ENCODE data around the gene MBD6.

MBD6 gene

DNA sequence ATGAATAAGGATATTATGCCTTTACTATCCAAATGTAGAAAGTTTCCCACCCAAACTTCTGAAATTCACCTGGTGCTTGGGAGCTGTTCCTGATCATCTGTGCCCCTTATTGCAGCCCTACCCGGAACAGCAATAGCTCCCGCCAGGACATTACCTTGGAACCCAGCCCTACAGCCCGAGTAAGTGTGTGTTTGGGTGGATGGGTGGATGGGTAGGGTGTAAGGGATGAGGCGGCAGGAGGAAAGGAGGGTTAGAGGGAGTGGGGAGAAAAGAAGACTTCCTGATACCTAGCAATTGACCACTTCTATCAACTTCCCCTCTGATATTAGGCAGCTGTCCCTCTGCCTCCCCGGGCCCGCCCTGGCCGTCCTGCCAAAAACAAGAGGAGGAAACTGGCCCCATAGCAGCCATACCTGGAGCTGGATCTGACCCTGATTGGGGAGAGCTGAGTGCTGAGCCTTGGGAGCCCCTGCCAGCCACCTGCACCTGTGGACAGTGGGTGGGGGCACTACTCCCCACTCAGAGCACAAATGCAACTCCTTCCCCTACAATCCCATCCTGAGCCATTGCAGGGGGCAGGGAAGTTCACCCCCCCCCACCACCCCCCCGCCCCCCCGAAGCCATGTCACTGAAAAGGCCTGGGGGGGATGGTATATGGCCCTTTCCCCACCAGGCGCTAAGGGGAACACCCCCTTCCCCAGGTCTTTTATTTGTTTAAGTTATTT lies 6.4 kb downstream of the MBD6 start:
- no peak for DNase-seq (ENCODE audit: low spot score)

DNA sequence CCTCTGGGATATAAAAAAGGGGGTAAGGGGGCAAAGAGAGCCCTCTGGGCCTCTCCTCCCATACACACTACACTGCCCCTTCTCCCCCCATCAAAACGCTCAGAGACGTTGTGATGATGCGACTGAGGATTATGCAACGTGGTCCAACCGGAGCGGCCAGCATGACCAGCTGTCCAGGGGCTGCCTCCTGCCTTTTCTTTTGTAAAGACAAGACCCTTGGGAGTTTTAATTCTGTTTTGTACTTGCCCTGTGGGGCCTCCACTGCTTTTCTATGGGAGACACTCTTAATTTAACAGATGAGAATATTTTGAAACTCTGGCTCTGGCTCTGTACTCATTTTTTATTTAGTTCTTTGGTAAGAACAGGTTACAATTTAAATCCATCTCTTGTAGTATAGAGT lies 7.2 kb downstream of the MBD6 start:
- no peak for DNase-seq (ENCODE audit: low spot score)

DNA sequence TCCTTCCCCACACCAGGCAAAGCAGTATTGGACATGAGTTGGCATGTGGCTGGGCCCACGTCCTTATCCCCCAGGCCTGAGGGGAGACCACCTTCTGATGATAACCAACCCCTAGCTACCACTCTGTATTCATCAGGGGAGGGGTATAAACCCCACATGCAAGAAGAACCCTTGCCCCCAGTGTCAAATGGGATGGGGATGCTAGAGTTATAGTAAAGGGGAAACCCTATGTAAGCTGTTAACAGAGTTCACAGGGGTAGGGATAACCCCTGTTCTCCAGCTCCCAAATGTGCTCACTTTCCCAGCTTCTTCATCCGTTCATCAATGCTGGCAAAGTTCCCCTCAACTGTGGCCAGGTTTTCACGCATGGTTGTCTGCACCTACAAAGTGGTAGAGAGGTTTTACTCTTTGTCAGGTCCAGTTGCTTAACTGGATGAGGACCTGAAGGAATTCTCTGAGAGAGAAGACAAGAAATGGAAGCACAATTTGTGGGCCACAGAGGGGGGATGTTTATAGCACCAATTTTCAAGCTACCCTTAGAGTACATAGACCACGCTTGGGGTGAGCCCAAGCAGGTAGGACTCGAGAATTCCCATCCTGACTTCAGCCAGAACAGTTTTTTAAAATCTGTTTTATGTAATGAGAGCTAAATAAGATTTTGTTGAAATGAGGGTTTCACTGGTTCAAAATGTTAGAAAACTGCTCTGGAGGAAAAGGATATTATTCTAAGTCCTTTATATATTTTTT lies 7.9 kb downstream of the MBD6 start:
- DNase-seq (ENCODE audit: low spot score): no peak

DNA sequence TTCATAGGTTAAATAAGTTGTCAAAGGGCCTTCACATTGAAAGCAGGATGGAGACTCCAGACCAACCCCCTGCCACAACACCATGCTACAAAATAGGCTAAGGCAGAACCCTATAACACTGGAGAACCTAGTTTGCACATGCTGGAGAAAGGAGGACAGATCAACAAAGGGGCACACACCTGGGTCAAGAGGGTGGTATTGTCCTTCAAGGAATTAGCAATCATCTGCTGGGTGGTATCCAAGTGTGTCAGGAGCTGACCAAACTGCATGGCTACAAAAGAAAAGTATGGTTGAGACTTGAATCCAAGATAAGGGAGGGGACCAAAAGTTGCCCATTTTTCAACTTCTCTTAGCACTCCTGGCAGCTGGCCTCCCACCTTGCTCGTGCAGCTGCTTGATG lies 9.2 kb downstream of the MBD6 start:
- no peak for DNase-seq (ENCODE audit: low spot score)

DNA sequence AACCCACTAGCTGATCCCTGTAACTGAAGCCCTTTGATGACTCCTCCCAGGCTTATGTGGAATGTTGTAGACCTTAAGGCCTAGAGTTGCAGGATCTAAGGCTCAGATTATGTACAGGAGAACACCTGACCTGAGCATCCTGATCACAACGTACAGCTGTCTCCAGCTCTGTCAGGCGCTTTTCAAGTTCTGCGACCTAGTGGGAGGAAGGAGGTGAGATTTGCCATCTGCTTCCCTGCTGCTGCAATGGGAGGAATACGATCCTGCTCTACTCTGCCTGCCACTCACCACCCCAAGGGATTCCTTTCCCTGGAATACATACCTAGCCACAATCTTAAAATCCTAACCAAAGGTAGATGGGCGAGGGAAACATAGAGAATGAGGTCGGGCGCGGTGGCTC lies 10.5 kb downstream of the MBD6 start:
- no peak for DNase-seq (ENCODE audit: low spot score)

DNA sequence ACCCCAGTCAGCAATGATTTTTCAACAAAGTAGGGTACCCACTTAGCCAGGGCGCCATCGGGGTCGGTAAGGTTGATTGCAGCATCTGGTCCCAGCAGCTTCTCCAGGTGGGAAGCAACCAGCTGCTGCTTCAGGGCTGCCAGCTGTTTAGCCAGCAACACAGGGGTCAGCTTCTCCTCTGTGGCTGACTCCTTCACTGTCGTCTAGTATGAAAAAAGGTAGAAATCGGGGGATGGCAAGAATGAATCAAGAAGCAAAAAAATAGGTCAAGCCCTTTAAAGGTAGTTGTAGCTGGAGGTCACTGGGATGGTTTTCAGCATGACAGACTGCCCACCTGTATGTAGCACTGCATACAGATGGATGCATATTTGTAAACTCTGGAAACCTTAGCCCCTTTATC lies 11.6 kb downstream of the MBD6 start:
- no peak for DNase-seq (ENCODE audit: low spot score)

DNA sequence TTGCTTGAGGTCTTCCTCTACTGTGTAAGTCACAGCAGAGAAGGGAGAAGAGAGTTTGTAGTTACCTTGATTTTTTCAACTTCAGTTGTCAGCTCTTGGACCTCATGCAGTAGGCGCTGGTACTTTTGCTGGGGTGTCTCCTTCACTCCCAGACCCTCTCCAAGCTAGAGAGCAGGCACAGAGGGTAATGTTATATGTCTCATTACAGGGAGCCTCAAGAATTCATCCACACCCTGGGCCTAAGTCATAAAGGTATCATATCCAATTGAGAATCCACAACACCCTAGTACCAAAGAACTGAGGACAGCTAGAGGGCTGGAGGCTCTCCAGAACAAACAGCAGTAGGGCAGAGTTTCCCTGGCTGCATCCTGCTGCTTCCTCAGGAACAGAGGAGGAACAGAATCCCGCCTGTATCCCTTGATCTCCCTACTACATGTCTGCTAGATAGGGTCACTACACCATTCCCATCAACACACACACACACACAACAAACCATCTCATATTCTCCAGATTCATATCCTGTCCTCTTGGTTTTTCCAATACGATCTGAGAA lies 12.4 kb downstream of the MBD6 start:
- DNase-seq (ENCODE audit: low spot score): no peak

DNA sequence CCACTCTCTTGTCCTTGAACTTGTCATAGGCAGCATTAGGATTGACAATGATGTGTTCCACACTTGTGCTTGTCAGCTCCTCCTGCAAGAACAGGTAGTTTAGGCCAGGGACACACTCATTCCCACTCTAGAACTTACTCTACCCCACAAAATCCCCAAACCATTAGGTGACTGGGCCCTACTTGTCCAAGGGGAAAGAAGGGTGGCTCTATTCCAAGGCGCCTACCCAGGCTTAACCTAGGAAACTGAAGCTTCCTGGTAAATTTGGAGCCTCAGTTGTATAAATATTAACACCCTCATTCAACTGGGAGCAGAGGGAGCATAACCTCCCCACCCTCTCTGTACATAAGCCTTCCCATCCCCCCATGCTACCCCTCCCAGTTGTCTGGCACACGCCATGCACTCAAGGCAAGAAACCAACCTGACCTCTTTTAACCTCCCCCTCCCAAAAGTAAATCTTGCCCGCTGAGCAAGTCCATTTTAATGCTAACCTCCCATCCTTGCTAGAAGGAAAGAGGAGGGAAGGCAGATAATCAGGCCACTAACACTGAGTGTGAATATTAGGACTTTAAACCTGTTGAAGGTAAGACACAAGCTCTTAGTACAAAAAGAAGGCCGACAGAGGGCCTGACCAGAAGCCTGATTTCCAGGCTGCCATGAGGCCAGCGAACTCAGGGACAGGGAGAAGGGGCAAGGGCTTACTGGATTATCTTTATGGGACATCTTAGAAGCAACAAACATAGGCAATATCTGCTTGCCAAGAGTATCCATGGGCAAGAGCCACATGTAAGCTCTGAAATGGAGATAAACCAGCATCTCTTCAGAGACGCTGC lies 13.4 kb downstream of the MBD6 start:
- no peak for DNase-seq (ENCODE audit: low spot score)

DNA sequence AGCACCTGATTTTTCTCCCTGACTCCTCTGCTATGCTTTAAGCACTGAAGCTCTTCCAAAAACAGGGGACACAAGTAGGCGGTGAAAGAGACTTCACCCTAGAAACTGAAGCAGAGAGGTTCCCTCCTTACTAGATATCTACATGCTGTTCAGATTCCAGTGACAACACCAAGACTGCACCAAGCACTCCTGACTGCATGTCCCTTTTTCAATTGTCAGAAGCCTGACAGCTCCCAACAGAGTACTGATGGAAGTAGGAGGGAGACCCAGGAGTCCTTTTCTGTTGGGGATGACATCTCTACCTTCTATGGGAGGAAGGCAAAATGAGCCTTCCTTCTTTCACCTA lies 13.9 kb downstream of the MBD6 start:
- DNase-seq (ENCODE audit: low spot score): no peak

DNA sequence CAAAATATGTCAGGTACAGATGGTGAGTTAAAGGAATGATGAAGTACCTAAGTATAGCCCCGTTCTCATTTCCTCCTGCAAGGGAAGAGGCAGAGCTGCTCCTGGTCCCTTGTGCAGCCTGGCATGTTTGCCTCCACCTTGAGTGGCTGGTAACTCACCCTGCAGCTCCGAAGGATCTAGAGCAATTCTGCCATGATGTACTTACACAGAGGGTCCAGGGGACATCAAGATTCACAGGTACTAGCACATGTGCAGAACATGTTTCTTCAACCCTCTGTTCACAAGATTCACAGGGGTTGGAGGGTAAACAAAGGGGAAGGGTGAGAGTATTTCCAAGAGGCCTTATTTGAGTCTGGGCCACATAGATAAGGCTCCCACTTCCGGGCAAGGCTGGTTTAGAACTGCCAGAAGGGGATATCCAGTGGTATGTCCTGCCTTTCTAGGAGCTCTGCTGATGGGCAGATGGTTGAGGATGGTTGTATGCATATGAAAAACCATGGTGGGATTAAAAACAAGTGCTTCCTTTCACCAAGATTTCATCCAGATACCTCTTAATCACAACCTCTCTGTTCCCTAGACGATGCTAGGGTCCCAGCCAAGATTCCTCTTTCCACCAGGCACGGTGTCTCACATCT lies 16.6 kb downstream of the MBD6 start:
- DNase-seq (ENCODE audit: low spot score): no peak

DNA sequence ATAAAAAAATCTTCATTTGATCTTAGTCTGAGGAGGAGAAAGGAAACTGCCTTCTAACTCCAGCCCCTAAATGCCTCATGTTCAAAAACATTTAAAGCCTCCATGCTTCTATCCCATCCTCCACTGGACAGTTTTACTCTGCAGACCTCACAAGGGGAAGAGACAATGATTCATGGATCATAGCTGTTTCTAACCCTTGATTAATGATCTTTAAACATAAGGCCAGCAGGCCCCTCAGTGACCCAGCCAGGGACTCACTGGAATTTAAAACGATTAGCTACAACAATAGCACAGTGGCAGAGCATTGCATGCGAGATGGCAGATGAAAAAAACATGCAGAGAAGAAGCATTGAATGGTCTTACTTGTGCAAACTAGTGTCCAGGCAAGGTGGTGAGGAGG lies 18.4 kb downstream of the MBD6 start:
- DNase-seq (ENCODE audit: low spot score): no peak

DNA sequence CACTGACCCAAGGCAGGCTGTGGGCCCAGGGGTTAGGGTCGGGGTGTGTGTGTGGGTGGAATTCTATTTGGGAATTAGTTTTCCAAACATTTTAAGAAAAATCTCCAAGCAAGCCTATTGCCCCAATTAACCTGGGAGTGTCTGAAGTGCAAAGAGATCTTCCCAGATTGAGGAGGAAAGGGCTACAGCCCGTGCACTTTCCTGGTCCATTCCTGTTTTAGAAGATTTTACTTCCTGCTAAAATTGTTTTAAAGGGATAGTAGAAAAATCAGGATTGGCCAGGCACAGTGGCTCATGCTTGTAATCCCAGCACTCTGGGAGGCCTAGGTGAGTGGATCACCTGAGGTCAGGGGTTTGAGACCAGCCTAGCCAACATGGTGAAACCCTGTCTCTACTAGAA lies 19.1 kb downstream of the MBD6 start:
- no peak for DNase-seq (ENCODE audit: low spot score)

DNA sequence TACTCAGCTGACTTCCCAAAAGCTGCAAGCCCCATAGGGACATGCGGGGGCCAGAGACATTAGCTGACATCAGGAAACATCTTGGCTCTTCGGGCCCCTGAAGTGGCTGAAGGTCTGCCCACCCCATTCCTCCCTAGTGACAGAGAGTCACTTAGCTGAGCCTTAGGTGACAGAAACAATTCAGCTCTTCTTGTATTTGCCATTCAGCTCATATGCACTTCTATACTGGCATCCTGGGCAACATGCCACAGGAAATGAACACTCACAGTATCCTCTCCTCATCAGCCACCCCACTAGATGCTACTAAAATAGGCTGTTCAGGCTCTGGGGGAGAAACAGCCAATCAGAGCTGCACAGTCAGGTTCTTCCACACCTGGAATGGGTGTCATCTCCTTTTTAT lies 21.0 kb downstream of the MBD6 start:
- DNase-seq (ENCODE audit: low spot score): no peak

DNA sequence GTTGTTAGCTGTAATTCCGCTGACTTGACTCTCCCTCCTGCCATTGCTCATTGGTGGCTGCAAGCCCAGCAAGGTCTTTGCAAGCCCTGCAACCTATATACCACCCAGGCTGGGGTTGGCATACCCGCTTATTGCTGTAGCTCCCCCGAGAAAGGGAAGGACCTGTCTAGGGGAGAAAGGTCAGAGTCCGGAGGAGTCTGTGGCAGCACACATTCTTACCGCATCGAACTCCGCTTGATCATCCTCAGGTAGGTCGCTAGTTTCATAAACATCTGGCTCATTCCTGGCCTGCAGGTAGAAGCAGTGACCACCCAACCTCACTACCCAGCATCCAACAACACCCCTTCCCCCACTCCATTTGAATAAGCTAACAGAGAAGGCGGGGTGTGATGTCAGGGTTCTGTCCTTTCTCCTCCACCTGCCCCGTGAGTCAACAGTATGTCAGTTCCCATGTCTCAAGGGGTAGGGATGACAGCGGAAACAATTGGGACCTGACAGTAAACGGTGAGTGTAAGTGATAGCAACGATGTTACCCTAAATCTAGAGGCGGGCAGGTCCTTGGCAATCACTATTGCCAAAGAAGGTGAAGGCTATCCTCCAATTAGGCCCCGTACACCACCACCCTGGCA lies 23.3 kb downstream of the MBD6 start:
- DNase-seq (ENCODE audit: low spot score): no peak

DNA sequence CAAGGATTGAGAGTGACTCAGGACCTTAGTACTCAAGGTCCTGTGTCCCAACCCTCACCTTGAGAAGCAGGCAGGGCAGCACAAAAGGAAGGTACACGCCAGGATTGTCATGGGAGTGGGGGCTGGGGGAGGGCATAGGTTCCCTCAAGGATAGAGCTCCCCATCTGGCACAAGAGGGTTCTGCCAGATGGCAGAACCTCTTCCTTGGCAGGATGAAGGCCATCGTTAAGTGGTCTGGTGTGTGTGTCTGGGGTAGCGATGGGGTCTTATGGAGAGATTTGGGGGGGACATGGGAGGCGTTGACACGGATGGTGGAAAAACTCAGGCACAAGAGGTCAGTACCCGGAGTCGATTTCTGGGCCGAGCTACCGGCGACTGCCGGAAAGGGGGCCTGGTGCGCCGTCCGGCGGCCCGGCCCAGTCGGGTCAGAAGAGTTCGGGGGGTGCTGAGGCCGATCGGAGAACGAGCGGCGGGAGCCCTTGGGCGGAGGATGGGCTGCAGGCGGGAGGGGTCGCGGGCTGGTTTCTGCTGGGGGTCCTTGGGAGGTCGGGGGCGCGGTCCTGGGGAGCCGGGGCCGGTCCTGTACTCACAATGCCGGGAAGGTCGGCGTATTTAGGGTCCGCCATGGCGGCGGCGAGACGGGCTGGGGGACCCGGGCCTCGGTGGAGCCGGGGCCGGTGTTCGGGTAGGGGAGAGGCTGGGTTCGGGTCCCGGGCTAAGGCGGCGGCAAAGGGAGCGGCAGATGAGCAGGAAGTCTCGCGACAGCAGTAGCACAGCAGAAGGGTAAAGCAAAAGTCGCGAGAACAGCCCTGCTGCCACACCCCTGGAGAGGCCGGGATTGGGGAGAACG lies 24.0 kb downstream of the MBD6 start, which contains the start of gene DCTN2:
Gene DCTN2, minus strand, starts transcription at position 755 of the 850 bp plus-strand sequence. Its CDS starts 129 bp downstream, at position 626.
- DNase-seq (ENCODE audit: low spot score): peak; percentile 99

DNA sequence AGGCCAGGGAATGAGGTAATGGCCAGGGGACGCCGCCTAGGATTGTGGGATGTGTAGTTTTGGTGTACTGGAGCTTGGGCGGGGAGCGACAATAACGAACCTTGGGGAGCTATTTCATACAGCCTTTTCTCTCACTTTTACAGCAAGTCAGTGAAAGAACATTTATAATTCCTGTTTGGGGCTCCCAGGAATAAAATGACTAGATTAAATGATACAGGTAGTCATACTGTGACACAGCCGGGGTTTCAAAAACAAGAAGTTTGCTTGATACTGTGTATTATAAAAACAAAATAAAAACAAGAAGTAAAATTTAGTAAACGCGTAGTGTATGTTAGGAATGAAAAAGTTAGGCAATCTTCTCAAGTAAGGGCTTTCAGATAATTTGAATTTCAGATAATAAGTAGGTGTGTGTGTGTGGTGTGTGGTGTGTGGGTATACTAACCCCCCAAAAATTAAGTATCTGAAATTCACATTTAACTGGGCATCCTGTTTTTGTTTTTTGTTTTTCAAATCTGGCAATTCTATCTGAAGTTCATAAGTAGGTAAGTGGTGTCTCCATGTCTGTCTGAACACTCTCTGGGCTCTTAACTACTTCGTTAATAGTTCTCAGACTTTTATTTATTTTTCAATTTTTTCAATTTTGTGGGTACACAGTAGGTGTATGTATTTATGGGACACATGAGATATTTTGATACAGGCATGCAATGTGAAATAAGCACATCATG lies 24.8 kb downstream of the MBD6 start:
- no peak for DNase-seq (ENCODE audit: low spot score)

DNA sequence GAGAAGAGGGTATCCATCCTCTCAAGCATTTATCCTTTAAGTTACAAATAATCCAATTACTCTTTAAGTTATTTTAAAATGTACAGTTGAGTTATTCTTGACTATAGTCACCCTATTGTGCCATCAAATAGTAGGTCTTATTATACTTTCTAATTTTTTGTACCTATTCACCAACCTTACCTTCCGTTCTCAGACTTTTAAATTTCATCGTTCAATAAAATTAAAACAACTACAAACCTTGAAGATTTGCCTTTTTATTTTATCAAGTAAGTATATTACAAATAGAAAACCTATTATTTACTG lies 25.3 kb downstream of the MBD6 start:
- DNase-seq (ENCODE audit: low spot score): no peak

DNA sequence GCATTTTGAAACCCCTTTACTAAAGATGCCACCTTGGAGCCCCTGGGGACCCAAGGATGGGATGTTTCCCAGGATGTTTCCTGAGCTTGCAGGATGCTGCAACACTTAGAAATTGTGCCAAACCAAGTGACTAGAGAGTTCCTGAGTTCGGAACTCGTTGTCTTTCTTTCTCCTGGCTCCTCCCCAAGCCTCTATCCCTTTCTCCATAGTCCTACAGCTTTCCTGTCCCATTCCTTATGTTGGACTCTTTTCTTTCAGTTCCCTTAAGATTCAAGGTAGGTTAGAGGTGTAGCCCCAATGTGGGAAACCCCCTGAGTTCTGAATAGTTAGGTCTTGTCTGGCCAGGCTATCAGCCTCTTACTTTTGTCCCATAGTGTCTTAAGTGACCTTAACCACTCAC lies 25.9 kb downstream of the MBD6 start:
- DNase-seq (ENCODE audit: low spot score): no peak

DNA sequence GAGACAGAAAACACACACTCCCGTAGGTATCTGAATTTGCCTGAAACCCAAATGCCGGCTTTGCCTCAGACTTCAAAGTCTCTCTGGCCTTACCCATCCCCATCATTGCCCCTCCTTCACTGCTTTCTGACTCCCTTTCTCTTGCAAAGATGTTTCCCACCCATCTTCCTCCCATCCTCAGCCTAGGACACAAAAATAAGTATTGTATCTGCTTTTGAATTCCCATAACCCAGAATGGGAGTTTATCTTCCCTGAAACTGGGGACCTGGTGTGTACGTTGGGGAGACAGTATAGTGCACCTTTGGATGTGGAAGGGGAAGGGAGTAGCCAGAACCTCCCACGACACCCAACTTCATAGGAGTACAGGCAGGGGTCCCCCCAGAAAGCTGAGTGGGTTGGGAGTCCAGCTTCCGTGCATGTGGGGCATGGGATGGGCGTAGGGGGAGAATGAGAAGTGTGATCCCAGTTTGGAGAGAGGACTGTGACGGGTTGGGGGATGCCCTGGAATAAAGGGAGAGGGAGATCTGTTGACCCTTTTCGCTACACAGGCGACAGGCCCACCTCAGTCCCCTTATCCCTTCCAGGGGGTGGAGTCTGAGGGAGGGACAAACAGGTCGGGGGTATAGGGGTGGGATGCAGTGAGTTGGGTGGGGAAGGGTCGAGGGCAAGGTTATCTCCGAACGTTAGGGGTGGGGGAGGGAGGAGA lies 26.7 kb downstream of the MBD6 start:
- no peak for DNase-seq (ENCODE audit: low spot score)
